SK-N-SH treated with all-trans-retinoic acid at 6 μM for 48 hours (cell line): Measurements from ENCODE around the gene AGAP1.
A peak's percentile ranks its signal among the peaks of the same experiment; 100 is the strongest.

Experiments used
- ATAC-seq: fragments of 200-7000 bp; cut with Tn5 transposase; 3 replicates; pipeline ENCODE4 v1.9.1; 2020; ENCODE audit warnings: mild to moderate bottlenecking, moderate library complexity
- BACH2 ChIP-seq: fragments of 250-450 bp; sonication (Bioruptor Pico); IDR thresholded peaks from 2 replicates; pipeline ENCODE4 v1.9.0; 2021; ENCODE audit warnings: mild to moderate bottlenecking, borderline replicate concordance
- CSDC2 ChIP-seq: fragments of 250-450 bp; sonication (Bioruptor Pico); IDR thresholded peaks from 2 replicates; pipeline ENCODE4 v1.5.0; 2020; ENCODE audit warnings: mild to moderate bottlenecking, moderate library complexity
- ESRRG ChIP-seq: fragments of 250-450 bp; sonication (Bioruptor Pico); IDR thresholded peaks from 2 replicates; pipeline ENCODE4 v1.6.1; 2021; ENCODE audit warnings: mild to moderate bottlenecking
- ISL1 ChIP-seq: fragments of 250-450 bp; sonication (Bioruptor Pico); IDR thresholded peaks from 2 replicates; pipeline ENCODE4 v2.1.2; 2022; ENCODE audit warnings: mild to moderate bottlenecking, moderate library complexity
- OSR1 ChIP-seq: fragments of 250-450 bp; sonication (Bioruptor Pico); IDR thresholded peaks from 2 replicates; pipeline ENCODE4 v1.8.0; 2022; ENCODE audit warnings: moderate library complexity, mild to moderate bottlenecking, inconsistent platforms
- PPARA ChIP-seq: fragments of 250-450 bp; sonication (Bioruptor Pico); IDR thresholded peaks from 2 replicates; pipeline ENCODE4 v1.5.0; 2020; ENCODE audit warnings: mild to moderate bottlenecking, borderline replicate concordance
- RARB ChIP-seq: fragments of 250-450 bp; sonication (Bioruptor Pico); IDR thresholded peaks from 2 replicates; pipeline ENCODE4 v1.8.0; 2021; ENCODE audit warnings: mild to moderate bottlenecking, moderate library complexity
- SNAI2 ChIP-seq: fragments of 250-450 bp; sonication (Bioruptor Pico); IDR thresholded peaks from 2 replicates; pipeline ENCODE4 v1.5.0; 2020; ENCODE audit warnings: mild to moderate bottlenecking, moderate library complexity
- TCF4 ChIP-seq: fragments of 250-450 bp; sonication (Bioruptor Pico); IDR thresholded peaks from 2 replicates; pipeline ENCODE4 v1.8.0; 2021; ENCODE audit warnings: mild to moderate bottlenecking, moderate library complexity, borderline replicate concordance
- TOX ChIP-seq: fragments of 250-450 bp; sonication (Bioruptor Pico); IDR thresholded peaks from 2 replicates; pipeline ENCODE4 v1.8.0; 2021; ENCODE audit warnings: mild to moderate bottlenecking, moderate library complexity, borderline replicate concordance
- ZC3H10 ChIP-seq: fragments of 250-450 bp; sonication (Bioruptor Pico); IDR thresholded peaks from 2 replicates; pipeline ENCODE4 v1.5.1; 2021; ENCODE audit warnings: mild to moderate bottlenecking, moderate library complexity
- ZFP30 ChIP-seq: fragments of 450-650 bp; formaldehyde crosslinking; IDR thresholded peaks from 2 replicates; pipeline ENCODE4 v1.5.0; 2022; ENCODE audit warnings: mild to moderate bottlenecking, moderate library complexity
- ZNF565 ChIP-seq: fragments of 450-650 bp; formaldehyde crosslinking; conservative IDR thresholded peaks from 2 replicates; pipeline ENCODE4 v1.5.0; 2020; ENCODE audit warnings: low read depth, mild to moderate bottlenecking, moderate library complexity
- ZNF70 ChIP-seq: fragments of 450-650 bp; formaldehyde crosslinking; IDR thresholded peaks from 2 replicates; pipeline ENCODE4 v1.5.0; 2020; ENCODE audit warnings: mild to moderate bottlenecking, moderate library complexity
- ZNF8 ChIP-seq: fragments of 450-650 bp; formaldehyde crosslinking; IDR thresholded peaks from 2 replicates; pipeline ENCODE4 v1.5.0; 2020; ENCODE audit warnings: mild to moderate bottlenecking, moderate library complexity
- TF ChIP-seq, protein P1 (sequence below): fragments of 250-450 bp; sonication (Bioruptor Pico); IDR thresholded peaks from 2 replicates; pipeline ENCODE4 v1.5.1; 2020; ENCODE audit warnings: low read depth, mild to moderate bottlenecking, moderate library complexity
- TF ChIP-seq, protein P2 (sequence below): fragments of 250-450 bp; sonication (Bioruptor Pico); IDR thresholded peaks from 2 replicates; pipeline ENCODE4 v1.8.0; 2021; ENCODE audit warnings: low read depth, mild to moderate bottlenecking, moderate library complexity, borderline replicate concordance
- TF ChIP-seq, protein P3 (sequence below): fragments of 250-450 bp; sonication (Bioruptor Pico); IDR thresholded peaks from 2 replicates; pipeline ENCODE4 v1.5.0; 2020; ENCODE audit warnings: mild to moderate bottlenecking, moderate library complexity
- TF ChIP-seq, protein P4 (sequence below): fragments of 250-450 bp; sonication (Bioruptor Pico); IDR thresholded peaks from 2 replicates; pipeline ENCODE4 v1.5.1; 2021; ENCODE audit warnings: mild to moderate bottlenecking, moderate library complexity
- TF ChIP-seq, protein P5 (sequence below): fragments of 250-450 bp; sonication (Bioruptor Pico); IDR thresholded peaks from 2 replicates; pipeline ENCODE4 v1.8.0; 2020; ENCODE audit warnings: mild to moderate bottlenecking, moderate library complexity, borderline replicate concordance

The AGAP1 gene

DNA sequence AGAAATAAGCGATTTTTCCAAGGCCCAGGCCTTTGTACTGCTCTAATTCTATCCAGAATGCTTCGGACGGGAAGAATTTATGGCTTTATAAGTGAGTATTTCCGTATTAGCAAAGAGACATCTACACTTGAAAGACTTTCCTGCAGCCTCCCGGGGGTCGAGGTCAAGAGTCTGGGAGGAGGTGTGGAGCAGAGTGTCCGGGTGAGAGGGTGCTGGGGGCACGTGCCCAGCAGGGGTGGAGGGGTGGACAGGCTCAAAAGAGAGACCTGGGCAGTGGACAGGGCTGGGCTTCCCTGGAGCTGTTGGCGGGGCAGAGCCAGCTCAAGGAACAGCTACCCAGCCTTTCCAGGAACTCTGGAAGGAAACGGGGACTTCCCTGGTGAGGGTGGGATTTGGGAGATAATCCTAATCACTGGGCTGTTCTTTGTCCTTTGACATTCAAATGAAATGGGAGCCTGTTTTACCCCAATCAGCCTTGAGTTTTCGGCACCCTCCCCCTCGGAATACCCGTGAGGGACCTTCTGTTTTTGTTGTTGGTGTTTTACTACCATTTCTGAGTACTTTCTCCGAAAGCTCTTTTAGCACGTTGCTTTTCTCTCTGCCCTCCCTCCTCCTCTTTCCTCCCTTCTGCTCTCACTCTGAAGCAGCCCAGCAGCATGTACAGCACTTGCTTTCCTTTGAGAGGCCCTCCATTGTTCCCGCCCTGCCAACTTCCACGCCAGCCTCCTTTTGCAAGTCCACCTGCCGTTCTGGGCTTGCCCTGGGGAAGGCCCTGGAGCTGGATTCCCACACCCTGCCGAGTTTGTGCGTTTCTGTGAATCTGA lies 164.7 kb downstream of the AGAP1 start:
- TF ChIP-seq, protein P1, sequence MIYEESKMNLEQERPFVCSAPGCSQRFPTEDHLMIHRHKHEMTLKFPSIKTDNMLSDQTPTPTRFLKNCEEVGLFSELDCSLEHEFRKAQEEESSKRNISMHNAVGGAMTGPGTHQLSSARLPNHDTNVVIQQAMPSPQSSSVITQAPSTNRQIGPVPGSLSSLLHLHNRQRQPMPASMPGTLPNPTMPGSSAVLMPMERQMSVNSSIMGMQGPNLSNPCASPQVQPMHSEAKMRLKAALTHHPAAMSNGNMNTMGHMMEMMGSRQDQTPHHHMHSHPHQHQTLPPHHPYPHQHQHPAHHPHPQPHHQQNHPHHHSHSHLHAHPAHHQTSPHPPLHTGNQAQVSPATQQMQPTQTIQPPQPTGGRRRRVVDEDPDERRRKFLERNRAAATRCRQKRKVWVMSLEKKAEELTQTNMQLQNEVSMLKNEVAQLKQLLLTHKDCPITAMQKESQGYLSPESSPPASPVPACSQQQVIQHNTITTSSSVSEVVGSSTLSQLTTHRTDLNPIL (CRISPR knock-in tag) = no peak
- TF ChIP-seq ZC3H10 (CRISPR knock-in tag) (no peak), SNAI2 (CRISPR knock-in tag) (no peak), ISL1 (no peak), ZNF70 (CRISPR knock-in tag) (no peak), TOX (no peak), RARB (CRISPR knock-in tag) (no peak), CSDC2 (CRISPR knock-in tag) (no peak), ZNF8 (no peak), TCF4 (no peak), ESRRG (CRISPR knock-in tag) (no peak), ZFP30 (CRISPR knock-in tag) (no peak), OSR1 (CRISPR knock-in tag) (no peak), BACH2 (CRISPR knock-in tag) (no peak), PPARA (CRISPR knock-in tag) (no peak), ZNF565 (no peak)
- TF ChIP-seq, protein P2, sequence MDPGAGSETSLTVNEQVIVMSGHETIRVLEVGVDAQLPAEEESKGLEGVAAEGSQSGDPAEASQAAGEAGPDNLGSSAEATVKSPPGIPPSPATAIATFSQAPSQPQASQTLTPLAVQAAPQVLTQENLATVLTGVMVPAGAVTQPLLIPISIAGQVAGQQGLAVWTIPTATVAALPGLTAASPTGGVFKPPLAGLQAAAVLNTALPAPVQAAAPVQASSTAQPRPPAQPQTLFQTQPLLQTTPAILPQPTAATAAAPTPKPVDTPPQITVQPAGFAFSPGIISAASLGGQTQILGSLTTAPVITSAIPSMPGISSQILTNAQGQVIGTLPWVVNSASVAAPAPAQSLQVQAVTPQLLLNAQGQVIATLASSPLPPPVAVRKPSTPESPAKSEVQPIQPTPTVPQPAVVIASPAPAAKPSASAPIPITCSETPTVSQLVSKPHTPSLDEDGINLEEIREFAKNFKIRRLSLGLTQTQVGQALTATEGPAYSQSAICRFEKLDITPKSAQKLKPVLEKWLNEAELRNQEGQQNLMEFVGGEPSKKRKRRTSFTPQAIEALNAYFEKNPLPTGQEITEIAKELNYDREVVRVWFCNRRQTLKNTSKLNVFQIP (CRISPR knock-in tag) = no peak
- TF ChIP-seq, protein P3, sequence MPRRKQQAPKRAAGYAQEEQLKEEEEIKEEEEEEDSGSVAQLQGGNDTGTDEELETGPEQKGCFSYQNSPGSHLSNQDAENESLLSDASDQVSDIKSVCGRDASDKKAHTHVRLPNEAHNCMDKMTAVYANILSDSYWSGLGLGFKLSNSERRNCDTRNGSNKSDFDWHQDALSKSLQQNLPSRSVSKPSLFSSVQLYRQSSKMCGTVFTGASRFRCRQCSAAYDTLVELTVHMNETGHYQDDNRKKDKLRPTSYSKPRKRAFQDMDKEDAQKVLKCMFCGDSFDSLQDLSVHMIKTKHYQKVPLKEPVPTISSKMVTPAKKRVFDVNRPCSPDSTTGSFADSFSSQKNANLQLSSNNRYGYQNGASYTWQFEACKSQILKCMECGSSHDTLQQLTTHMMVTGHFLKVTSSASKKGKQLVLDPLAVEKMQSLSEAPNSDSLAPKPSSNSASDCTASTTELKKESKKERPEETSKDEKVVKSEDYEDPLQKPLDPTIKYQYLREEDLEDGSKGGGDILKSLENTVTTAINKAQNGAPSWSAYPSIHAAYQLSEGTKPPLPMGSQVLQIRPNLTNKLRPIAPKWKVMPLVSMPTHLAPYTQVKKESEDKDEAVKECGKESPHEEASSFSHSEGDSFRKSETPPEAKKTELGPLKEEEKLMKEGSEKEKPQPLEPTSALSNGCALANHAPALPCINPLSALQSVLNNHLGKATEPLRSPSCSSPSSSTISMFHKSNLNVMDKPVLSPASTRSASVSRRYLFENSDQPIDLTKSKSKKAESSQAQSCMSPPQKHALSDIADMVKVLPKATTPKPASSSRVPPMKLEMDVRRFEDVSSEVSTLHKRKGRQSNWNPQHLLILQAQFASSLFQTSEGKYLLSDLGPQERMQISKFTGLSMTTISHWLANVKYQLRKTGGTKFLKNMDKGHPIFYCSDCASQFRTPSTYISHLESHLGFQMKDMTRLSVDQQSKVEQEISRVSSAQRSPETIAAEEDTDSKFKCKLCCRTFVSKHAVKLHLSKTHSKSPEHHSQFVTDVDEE (CRISPR knock-in tag) = no peak
- TF ChIP-seq, protein P4, sequence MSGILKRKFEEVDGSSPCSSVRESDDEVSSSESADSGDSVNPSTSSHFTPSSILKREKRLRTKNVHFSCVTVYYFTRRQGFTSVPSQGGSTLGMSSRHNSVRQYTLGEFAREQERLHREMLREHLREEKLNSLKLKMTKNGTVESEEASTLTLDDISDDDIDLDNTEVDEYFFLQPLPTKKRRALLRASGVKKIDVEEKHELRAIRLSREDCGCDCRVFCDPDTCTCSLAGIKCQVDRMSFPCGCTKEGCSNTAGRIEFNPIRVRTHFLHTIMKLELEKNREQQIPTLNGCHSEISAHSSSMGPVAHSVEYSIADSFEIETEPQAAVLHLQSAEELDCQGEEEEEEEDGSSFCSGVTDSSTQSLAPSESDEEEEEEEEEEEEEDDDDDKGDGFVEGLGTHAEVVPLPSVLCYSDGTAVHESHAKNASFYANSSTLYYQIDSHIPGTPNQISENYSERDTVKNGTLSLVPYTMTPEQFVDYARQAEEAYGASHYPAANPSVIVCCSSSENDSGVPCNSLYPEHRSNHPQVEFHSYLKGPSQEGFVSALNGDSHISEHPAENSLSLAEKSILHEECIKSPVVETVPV = no peak
- TF ChIP-seq, protein P5, sequence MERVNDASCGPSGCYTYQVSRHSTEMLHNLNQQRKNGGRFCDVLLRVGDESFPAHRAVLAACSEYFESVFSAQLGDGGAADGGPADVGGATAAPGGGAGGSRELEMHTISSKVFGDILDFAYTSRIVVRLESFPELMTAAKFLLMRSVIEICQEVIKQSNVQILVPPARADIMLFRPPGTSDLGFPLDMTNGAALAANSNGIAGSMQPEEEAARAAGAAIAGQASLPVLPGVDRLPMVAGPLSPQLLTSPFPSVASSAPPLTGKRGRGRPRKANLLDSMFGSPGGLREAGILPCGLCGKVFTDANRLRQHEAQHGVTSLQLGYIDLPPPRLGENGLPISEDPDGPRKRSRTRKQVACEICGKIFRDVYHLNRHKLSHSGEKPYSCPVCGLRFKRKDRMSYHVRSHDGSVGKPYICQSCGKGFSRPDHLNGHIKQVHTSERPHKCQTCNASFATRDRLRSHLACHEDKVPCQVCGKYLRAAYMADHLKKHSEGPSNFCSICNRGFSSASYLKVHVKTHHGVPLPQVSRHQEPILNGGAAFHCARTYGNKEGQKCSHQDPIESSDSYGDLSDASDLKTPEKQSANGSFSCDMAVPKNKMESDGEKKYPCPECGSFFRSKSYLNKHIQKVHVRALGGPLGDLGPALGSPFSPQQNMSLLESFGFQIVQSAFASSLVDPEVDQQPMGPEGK (CRISPR knock-in tag) = no peak
- no peak for ATAC-seq

DNA sequence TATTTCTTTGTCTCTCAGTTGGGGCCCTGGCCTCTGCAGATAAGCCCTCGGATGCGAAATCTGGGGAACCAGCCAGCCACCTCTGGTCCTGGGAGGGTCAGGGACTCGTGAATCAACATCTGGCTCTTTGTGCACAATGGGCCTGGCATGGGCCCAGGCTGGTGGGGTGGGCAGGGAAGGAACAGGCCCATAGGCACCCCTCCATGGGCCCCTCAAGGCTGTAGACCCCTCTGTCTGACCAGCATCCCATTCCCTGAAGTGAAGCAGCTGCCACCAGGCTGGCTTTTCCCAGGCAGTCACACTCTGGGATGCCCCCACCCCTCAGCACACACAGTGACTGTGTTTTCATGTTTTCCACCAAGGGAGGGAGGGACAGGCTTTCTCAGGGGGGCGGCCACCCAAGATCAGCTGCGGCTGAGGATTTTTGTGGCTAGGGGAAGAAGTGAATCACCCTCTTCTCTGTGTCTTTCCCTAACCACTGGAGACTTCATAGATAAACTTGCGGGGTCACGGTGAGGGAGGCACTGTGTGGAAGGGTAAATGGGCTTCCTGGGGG lies 166.0 kb downstream of the AGAP1 start:
- TF ChIP-seq, protein P5 (CRISPR knock-in tag) = peak; percentile 89; the same call in 1 of the 2 replicates
- no peak for TF ChIP-seq TOX
- ATAC-seq = peak; percentile 59
